GM12878 (cell line): Measurements from ENCODE around the gene PSAPL1. TPM values are rescaled to one million over a fixed set of nuclear protein-coding genes. Genes with fewer than 3 reads are reported as not detected.

Experiments used
- ATAC-seq: fragments of 200-7000 bp; cut with Tn5 transposase; 3 replicates; pipeline ENCODE4 v1.9.1; 2020; ENCODE audit warnings: mild to moderate bottlenecking, moderate library complexity
- BruUV-seq: library from RNA; stranded (reverse); fragments of 400-500 nt; replicated peaks from 2 replicates; lab custom pipeline; 2021; lab: Mats Ljungman, UMichigan
- CTCF ChIA-PET: fragments of 300-600 bp; sonication (Branson Sonifier 250); formaldehyde crosslinking; extraction: SDS; loops from one replicate; lab custom pipeline; 2021; ENCODE audit warnings: inconsistent platforms; lab: Yijun Ruan, JAX
- POLR2A ChIA-PET: fragments of 350-600 bp; formaldehyde crosslinking; extraction: SDS; loops from one replicate; lab custom pipeline; 2021; ENCODE audit warnings: inconsistent platforms; lab: Charles Lee
- RAD21 ChIA-PET: fragments of 300-600 bp; sonication (Branson Sonifier 250); formaldehyde crosslinking; loops from one replicate; lab custom pipeline; 2023; ENCODE audit warnings: antibody characterized with exemption; ENCODE audit not compliant: unreplicated experiment; lab: Charles Lee
- SMC1A ChIA-PET: fragments of 300-600 bp; sonication (Branson Sonifier 250); formaldehyde crosslinking; loops from one replicate; lab custom pipeline; 2023; ENCODE audit not compliant: unreplicated experiment, uncharacterized antibody; lab: Charles Lee
- DNase-seq: peaks from one replicate; pipeline ENCODE4 v3.0.0-alpha.2; 2011; ENCODE audit warnings: low read depth, low spot score
- FAIRE-seq: peaks from 3 replicates; lab custom pipeline; 2011; peaks lifted over from hg19 to GRCh38; lab: Jason Lieb, UNC
- H2AFZ ChIP-seq: 2 replicates; pipeline ENCODE4 v1.6.0; 2011; ENCODE audit warnings: low read depth, low read length, control low read depth; ENCODE audit not compliant: control insufficient read depth
- H3K27ac ChIP-seq: 2 replicates; pipeline ENCODE4 v1.5.1; 2011; ENCODE audit warnings: control low read depth; ENCODE audit not compliant: control insufficient read depth, insufficient read depth
- H3K27me3 ChIP-seq, 2 experiments: replicated peaks in 1 of 2; 2 replicates each; pipeline versions ENCODE4 v1.6.0 to v1.6.1; 2011; ENCODE audit warnings: low read length in 1 of 2; ENCODE audit not compliant: control insufficient read depth in 2 of 2, insufficient read depth in 2 of 2
- H3K36me3 ChIP-seq, 2 experiments: 2 replicates each; pipeline ENCODE4 v1.5.1; 2011; ENCODE audit warnings: low read length in 1 of 2; ENCODE audit not compliant: control insufficient read depth in 2 of 2, insufficient read depth in 2 of 2
- H3K4me1 ChIP-seq: 2 replicates; pipeline ENCODE4 v1.6.1; 2011; ENCODE audit warnings: mild to moderate bottlenecking, low read length, moderate library complexity, mixed read lengths; ENCODE audit not compliant: control insufficient read depth, insufficient read depth
- H3K4me2 ChIP-seq: 2 replicates; pipeline ENCODE4 v1.6.0; 2011; ENCODE audit warnings: control low read depth; ENCODE audit not compliant: control insufficient read depth, insufficient read depth
- H3K4me3 ChIP-seq: fragments of 200-600 bp; sonication (generic); 2 replicates; pipeline ENCODE4 v1.5.1; 2016
- H3K79me2 ChIP-seq: 2 replicates; pipeline ENCODE4 v1.6.0; 2011; ENCODE audit warnings: low read length; ENCODE audit not compliant: control insufficient read depth, insufficient read depth
- H3K9ac ChIP-seq: 2 replicates; pipeline ENCODE4 v1.8.0; 2011; ENCODE audit warnings: low read length, control low read depth, mixed read lengths; ENCODE audit not compliant: control insufficient read depth, insufficient read depth
- H3K9me3 ChIP-seq: replicated peaks from 3 replicates; pipeline ENCODE4 v1.5.1; 2011; ENCODE audit warnings: mild to moderate bottlenecking, low read length; ENCODE audit not compliant: control insufficient read depth, insufficient read depth
- H4K20me1 ChIP-seq: 2 replicates; pipeline ENCODE4 v1.6.0; 2011; ENCODE audit not compliant: control insufficient read depth, insufficient read depth
- EP300 ChIP-seq, 2 experiments: fragments of 150-350 bp in 1 of 2; IDR thresholded peaks; 2 replicates each; pipeline ENCODE4 v1.6.1; 2011 to 2012; ENCODE audit warnings: low read depth in 2 of 2, low read length in 2 of 2, borderline replicate concordance in 1 of 2, improper control_type of control experiment in 1 of 2, inconsistent platforms in 1 of 2; ENCODE audit not compliant: control insufficient read depth in 1 of 2
- HCFC1 ChIP-seq: fragments of 150-350 bp; IDR thresholded peaks from 2 replicates; pipeline ENCODE4 v1.6.1; 2014; ENCODE audit warnings: low read length
- IKZF1 ChIP-seq: fragments of 450-650 bp; conservative IDR thresholded peaks from 2 replicates; pipeline ENCODE4 v1.6.1; 2017; ENCODE audit warnings: antibody characterized with exemption, mild to moderate bottlenecking
- NFYB ChIP-seq: IDR thresholded peaks from 2 replicates; pipeline ENCODE4 v1.6.1; 2011; ENCODE audit warnings: low read depth, mild to moderate bottlenecking, low read length, improper control_type of control experiment, moderate library complexity; ENCODE audit not compliant: insufficient read depth
- PAX8 ChIP-seq: fragments of 450-650 bp; IDR thresholded peaks from 2 replicates; pipeline ENCODE4 v1.6.1; 2017; ENCODE audit warnings: mild to moderate bottlenecking, moderate library complexity
- TARDBP ChIP-seq: IDR thresholded peaks from 2 replicates; pipeline ENCODE4 v1.6.1; 2016; ENCODE audit warnings: borderline replicate concordance
- WGBS: methylation state at CpG from one replicate; pipeline ENCODE4 v1.1.6; 2016; ENCODE audit warnings: low lambda C conversion rate; ENCODE audit not compliant: insufficient replicate concordance, insufficient coverage; ENCODE audit errors: missing lambda C conversion rate; 5-methylcytosine and 5-hydroxymethylcytosine counted together
- in situ Hi-C: fragments of 300-500 bp; cut with MboI; formaldehyde crosslinking; loops from 9 replicates; pipeline ENCODE4 v1.14.3; 2018; ENCODE audit warnings: mixed read lengths
- intact Hi-C: fragments of 100-400 bp; cut with micrococcal nuclease; formaldehyde crosslinking; loops from one replicate; pipeline ENCODE4 v1.14.2; 2022; ENCODE audit not compliant: unreplicated experiment
- polyA plus RNA-seq, 11 experiments: library from polyadenylated mRNA; depleted of rRNA in 4 of 11; unstranded in 6 of 11; stranded (reverse) in 5 of 11; fragments of >200 nt; fragmentation: Nextera tagmentation in 4 of 11; fragmentation: Illumina TruSeq in 1 of 11; extraction: Ambion mirVana in 4 of 11; extraction: Trizol in 1 of 11; gene quantifications; 1 replicate in 1 of 11; 2 replicates in 10 of 11; pipeline versions ENCODE4 v1.2.1 to v1.2.3, GENCODE V29; 2011 to 2016; ENCODE audit warnings: inconsistent platforms in 2 of 11, missing spikeins in 2 of 11, low read depth in 1 of 11
- total RNA-seq, 4 experiments: library from RNA; depleted of rRNA in 3 of 4; stranded (reverse); fragments of >200 nt in 3 of 4; fragmentation: Illumina TruSeq in 1 of 4; extraction: Trizol in 1 of 4; gene quantifications; 2 replicates each; pipeline versions ENCODE4 v1.2.1 to v1.2.3, GENCODE V29; 2013 to 2021
- TF ChIP-seq, protein P1 (sequence below): IDR thresholded peaks from 2 replicates; pipeline ENCODE4 v1.6.1; 2011; ENCODE audit warnings: mild to moderate bottlenecking, low read depth, low read length, moderate library complexity; ENCODE audit not compliant: insufficient replicate concordance
- TF ChIP-seq, protein P2 (sequence below): fragments of 450-650 bp; IDR thresholded peaks from 2 replicates; pipeline ENCODE4 v1.6.1; 2018; ENCODE audit warnings: mild to moderate bottlenecking, low read depth, moderate library complexity; ENCODE audit not compliant: partially characterized antibody
- TF ChIP-seq, protein P3 (sequence below): fragments of 450-650 bp; IDR thresholded peaks from 2 replicates; pipeline ENCODE4 v1.6.1; 2016; ENCODE audit warnings: mild to moderate bottlenecking, moderate library complexity, borderline replicate concordance

Gene PSAPL1
- total and polyA plus RNA-seq, 10 of the 15 experiments (the other 5 are each of a cell fraction or from before 2014, with no cell fraction given): not detected

DNA sequence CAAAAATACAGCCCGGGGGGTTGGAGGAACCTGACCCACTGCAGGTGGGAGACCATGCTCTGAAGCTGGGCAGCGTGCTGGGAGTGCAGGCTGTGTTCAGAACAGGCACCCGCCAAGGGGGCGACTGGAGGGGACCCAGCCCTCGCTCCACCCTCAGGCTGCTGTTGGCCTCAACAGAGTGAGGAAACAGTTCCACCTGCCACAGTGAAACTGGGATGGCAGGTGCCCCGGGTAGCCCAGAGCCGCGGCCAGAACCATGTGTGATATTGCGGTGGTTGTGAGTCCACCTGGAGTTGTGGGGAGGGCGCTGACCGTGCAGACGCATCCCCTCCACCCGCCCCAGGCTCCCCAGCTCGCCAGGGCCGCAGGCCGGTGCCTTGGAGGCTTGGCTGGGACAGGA, 45.7 kb upstream of the PSAPL1 start:
- intact Hi-C loops: no loop called here
- POLR2A ChIA-PET: no interaction called here
- no peak for FAIRE-seq

DNA sequence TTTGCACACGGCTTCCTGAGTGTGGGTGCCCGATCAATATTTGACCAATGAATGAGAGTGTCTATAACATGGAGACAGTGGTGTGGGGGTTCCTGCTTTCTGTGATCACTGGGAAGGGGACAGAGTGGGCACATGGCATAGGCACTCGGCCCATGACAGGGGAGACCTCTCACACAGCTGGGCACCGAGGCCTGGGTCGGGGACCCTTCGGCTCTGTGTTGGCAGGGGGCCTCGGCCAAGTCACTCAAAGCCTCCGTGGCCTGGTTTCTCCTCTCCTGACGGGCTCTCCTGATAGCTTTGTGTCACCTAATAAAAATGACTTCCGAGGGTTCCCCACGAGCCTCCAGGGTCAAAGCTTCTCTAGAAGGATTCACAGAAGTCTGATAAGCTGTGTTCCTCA, 43.9 kb upstream of the PSAPL1 start:
- ChIA-PET POLR2A (no interaction called here), RAD21 (no interaction called here), CTCF (no interaction called here), SMC1A (no interaction called here)
- Histone ChIP-seq H3K9ac (no peak overlapping the region), H3K27ac (no peak overlapping the region), H3K4me3 (no peak overlapping the region), H3K79me2 (no peaks in the 10 kb centered on the region), H3K36me3 (no peaks in the 10 kb centered on the region), H2AFZ (no peak overlapping the region), H3K4me1 (no peaks in the 10 kb centered on the region), H3K27me3 (no peaks in the 10 kb centered on the region; a peak in 2 of 4 replicates), H3K4me2 (no peak overlapping the region), H3K9me3 (no peaks in the 10 kb centered on the region), H4K20me1 (no peaks in the 10 kb centered on the region)
- FAIRE-seq (no peak), ATAC-seq (no peak), DNase-seq (no peak)
- 14% methylated on average over 11 of the region's 11 CpGs for WGBS
- BruUV-seq: no TSS peak
- intact Hi-C loops (no loop called here), in situ Hi-C loops (no loop called here)
- TF ChIP-seq, protein P1, sequence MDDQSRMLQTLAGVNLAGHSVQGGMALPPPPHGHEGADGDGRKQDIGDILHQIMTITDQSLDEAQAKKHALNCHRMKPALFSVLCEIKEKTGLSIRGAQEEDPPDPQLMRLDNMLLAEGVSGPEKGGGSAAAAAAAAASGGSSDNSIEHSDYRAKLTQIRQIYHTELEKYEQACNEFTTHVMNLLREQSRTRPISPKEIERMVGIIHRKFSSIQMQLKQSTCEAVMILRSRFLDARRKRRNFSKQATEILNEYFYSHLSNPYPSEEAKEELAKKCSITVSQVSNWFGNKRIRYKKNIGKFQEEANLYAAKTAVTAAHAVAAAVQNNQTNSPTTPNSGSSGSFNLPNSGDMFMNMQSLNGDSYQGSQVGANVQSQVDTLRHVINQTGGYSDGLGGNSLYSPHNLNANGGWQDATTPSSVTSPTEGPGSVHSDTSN: no peak
- TF ChIP-seq HCFC1 (no peak), EP300 (IDR thresholded peaks at IDR 0.05; ENCODE audit: borderline replicate concordance in 1 of 2, control insufficient read depth in 1 of 2, low read depth in 2 of 2, low read length in 2 of 2) (no peak), IKZF1 (no peak), NFYB (no peak), TARDBP (no peak)
- TF ChIP-seq, protein P2, sequence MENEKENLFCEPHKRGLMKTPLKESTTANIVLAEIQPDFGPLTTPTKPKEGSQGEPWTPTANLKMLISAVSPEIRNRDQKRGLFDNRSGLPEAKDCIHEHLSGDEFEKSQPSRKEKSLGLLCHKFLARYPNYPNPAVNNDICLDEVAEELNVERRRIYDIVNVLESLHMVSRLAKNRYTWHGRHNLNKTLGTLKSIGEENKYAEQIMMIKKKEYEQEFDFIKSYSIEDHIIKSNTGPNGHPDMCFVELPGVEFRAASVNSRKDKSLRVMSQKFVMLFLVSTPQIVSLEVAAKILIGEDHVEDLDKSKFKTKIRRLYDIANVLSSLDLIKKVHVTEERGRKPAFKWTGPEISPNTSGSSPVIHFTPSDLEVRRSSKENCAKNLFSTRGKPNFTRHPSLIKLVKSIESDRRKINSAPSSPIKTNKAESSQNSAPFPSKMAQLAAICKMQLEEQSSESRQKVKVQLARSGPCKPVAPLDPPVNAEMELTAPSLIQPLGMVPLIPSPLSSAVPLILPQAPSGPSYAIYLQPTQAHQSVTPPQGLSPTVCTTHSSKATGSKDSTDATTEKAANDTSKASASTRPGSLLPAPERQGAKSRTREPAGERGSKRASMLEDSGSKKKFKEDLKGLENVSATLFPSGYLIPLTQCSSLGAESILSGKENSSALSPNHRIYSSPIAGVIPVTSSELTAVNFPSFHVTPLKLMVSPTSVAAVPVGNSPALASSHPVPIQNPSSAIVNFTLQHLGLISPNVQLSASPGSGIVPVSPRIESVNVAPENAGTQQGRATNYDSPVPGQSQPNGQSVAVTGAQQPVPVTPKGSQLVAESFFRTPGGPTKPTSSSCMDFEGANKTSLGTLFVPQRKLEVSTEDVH: no peak
- TF ChIP-seq, protein P3, sequence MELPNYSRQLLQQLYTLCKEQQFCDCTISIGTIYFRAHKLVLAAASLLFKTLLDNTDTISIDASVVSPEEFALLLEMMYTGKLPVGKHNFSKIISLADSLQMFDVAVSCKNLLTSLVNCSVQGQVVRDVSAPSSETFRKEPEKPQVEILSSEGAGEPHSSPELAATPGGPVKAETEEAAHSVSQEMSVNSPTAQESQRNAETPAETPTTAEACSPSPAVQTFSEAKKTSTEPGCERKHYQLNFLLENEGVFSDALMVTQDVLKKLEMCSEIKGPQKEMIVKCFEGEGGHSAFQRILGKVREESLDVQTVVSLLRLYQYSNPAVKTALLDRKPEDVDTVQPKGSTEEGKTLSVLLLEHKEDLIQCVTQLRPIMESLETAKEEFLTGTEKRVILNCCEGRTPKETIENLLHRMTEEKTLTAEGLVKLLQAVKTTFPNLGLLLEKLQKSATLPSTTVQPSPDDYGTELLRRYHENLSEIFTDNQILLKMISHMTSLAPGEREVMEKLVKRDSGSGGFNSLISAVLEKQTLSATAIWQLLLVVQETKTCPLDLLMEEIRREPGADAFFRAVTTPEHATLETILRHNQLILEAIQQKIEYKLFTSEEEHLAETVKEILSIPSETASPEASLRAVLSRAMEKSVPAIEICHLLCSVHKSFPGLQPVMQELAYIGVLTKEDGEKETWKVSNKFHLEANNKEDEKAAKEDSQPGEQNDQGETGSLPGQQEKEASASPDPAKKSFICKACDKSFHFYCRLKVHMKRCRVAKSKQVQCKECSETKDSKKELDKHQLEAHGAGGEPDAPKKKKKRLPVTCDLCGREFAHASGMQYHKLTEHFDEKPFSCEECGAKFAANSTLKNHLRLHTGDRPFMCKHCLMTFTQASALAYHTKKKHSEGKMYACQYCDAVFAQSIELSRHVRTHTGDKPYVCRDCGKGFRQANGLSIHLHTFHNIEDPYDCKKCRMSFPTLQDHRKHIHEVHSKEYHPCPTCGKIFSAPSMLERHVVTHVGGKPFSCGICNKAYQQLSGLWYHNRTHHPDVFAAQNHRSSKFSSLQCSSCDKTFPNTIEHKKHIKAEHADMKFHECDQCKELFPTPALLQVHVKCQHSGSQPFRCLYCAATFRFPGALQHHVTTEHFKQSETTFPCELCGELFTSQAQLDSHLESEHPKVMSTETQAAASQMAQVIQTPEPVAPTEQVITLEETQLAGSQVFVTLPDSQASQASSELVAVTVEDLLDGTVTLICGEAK: no peak

More for the DNA sequence above, 45.7 kb upstream of the PSAPL1 start:
- Histone ChIP-seq H3K36me3 (no peaks in the 10 kb centered on the region), H3K9ac (no peak overlapping the region), H3K27me3 (no peaks in the 10 kb centered on the region; a peak in 3 of 4 replicates), H3K4me1 (no peaks in the 10 kb centered on the region), H3K4me2 (no peak overlapping the region), H3K4me3 (no peak overlapping the region)
- ChIA-PET CTCF (no interaction called here), SMC1A (no interaction called here)
- no peak for ATAC-seq
- no peak for TF ChIP-seq PAX8
- TF ChIP-seq, all 136 proteins: peak for 0
- no TSS peak for BruUV-seq
- in situ Hi-C loops: no loop called here
- no peak overlapping the region for H3K27ac ChIP-seq
- no peak overlapping the region for H2AFZ ChIP-seq
- DNase-seq: no peak
- no peaks in the 10 kb centered on the region for H4K20me1 ChIP-seq
- RAD21 ChIA-PET: no interaction called here
- 25% methylated on average over 16 of the region's 16 CpGs for WGBS
- no peaks in the 10 kb centered on the region for H3K79me2 ChIP-seq
- H3K9me3 ChIP-seq: no peaks in the 10 kb centered on the region
